ENCODE results near the gene CREBBP.
A peak's percentile ranks its signal among the peaks of the same experiment; 100 is the strongest.

CREBBP gene

GRCh38 chr16:3799354-3799753, 81.2 kb downstream of the CREBBP start:
- Mint-ChIP-seq H3K27me3 (ENCODE audit: low read depth) (no peaks in the 10 kb centered on the region), H3K4me3 (no peak overlapping the region), H3K4me1 (peaks cover 35% of the 10 kb centered on the region), H3K9me3 (no peaks in the 10 kb centered on the region), H3K27ac (no peak overlapping the region), H3K36me3 (ENCODE audit: low read depth) (peaks cover 25% of the 10 kb centered on the region)
- TF ChIP-seq, protein P1, sequence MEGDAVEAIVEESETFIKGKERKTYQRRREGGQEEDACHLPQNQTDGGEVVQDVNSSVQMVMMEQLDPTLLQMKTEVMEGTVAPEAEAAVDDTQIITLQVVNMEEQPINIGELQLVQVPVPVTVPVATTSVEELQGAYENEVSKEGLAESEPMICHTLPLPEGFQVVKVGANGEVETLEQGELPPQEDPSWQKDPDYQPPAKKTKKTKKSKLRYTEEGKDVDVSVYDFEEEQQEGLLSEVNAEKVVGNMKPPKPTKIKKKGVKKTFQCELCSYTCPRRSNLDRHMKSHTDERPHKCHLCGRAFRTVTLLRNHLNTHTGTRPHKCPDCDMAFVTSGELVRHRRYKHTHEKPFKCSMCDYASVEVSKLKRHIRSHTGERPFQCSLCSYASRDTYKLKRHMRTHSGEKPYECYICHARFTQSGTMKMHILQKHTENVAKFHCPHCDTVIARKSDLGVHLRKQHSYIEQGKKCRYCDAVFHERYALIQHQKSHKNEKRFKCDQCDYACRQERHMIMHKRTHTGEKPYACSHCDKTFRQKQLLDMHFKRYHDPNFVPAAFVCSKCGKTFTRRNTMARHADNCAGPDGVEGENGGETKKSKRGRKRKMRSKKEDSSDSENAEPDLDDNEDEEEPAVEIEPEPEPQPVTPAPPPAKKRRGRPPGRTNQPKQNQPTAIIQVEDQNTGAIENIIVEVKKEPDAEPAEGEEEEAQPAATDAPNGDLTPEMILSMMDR (IDR thresholded peaks at IDR 0.05; ENCODE audit: unreplicated experiment in 3 of 3) = no peak

- Mint-ChIP-seq H3K4me3 (no peak overlapping the region), H3K36me3 (ENCODE audit: low read depth) (peaks cover 21% of the 10 kb centered on the region), H3K27me3 (ENCODE audit: low read depth) (no peaks in the 10 kb centered on the region), H3K27ac (no peak overlapping the region), H3K4me1 (peaks cover 30% of the 10 kb centered on the region), H3K9me3 (no peaks in the 10 kb centered on the region)
- TF ChIP-seq, protein P1 (IDR thresholded peaks at IDR 0.05; ENCODE audit: unreplicated experiment in 3 of 3) = no peak
Observed at GRCh38 chr16:3798838-3799237, 81.7 kb downstream of the CREBBP start.

GRCh38 chr16:3797904-3798811, 82.4 kb downstream of the CREBBP start:
- no peaks in the 10 kb centered on the region for H3K9me3 Mint-ChIP-seq
- H3K27me3 Mint-ChIP-seq (ENCODE audit: low read depth) = no peaks in the 10 kb centered on the region
- H3K4me1 Mint-ChIP-seq = peaks cover 36% of the 10 kb centered on the region
- TF ChIP-seq, protein P1 (IDR thresholded peaks at IDR 0.05; ENCODE audit: unreplicated experiment in 3 of 3) = no peak
- peaks cover 22% of the 10 kb centered on the region for H3K36me3 Mint-ChIP-seq (ENCODE audit: low read depth)
- H3K4me3 Mint-ChIP-seq = no peak overlapping the region
- H3K27ac Mint-ChIP-seq = no peak overlapping the region

DNA sequence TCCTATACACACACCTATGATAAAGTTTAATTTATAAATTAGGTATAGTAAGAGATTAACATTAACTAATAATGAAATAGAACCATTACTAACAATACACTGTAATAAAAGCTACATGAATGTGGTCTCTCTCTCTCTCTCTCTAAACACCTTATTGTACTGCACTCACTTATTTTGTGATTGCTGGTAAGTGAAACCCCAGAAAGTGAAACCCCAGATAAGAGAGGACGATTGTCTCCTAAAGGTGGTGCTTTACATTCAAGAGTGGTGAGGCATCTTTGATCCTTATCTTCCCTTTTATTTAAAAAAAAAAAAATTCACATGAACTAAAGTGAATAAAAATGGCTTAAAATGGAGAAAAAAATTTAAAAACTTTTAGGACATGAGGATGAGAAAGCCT, 83.0 kb downstream of the CREBBP start:
- H3K27ac Mint-ChIP-seq = peak overlapping the region in 1 of 3 experiments; percentile 25
- TF ChIP-seq, protein P1 (IDR thresholded peaks at IDR 0.05; ENCODE audit: unreplicated experiment in 3 of 3) = no peak

GRCh38 chr16:3793161-3793576, 87.3 kb downstream of the CREBBP start:
- TF ChIP-seq, protein P1 (IDR thresholded peaks at IDR 0.05; ENCODE audit: unreplicated experiment in 3 of 3) = no peak
- H3K27me3 Mint-ChIP-seq (ENCODE audit: low read depth) = no peaks in the 10 kb centered on the region
- H3K27ac Mint-ChIP-seq = no peak overlapping the region
- H3K9me3 Mint-ChIP-seq = no peaks in the 10 kb centered on the region
- no peak overlapping the region for H3K4me3 Mint-ChIP-seq
- H3K4me1 Mint-ChIP-seq = peaks cover 36% of the 10 kb centered on the region
- H3K36me3 Mint-ChIP-seq (ENCODE audit: low read depth) = peaks cover 46% of the 10 kb centered on the region

More for the DNA sequence above, 83.0 kb downstream of the CREBBP start:
- H3K36me3 Mint-ChIP-seq (ENCODE audit: low read depth) = peaks cover 24% of the 10 kb centered on the region
- peaks cover 39% of the 10 kb centered on the region for H3K4me1 Mint-ChIP-seq
- no peaks in the 10 kb centered on the region for H3K27me3 Mint-ChIP-seq (ENCODE audit: low read depth)
- no peak overlapping the region for H3K4me3 Mint-ChIP-seq
- H3K9me3 Mint-ChIP-seq = no peaks in the 10 kb centered on the region
